Vagina (tissue), 2 donors: ENCODE results near the gene CDKN2AIPNL. TPM values are rescaled to one million over a fixed set of nuclear protein-coding genes. Genes with fewer than 3 reads are reported as not detected.

Experiments
- DNase-seq, 2 donors: peaks; one replicate each; pipeline ENCODE4 v3.0.0-alpha.2; 2017; ENCODE audit errors: extremely low spot score in 2 of 2
- H3K27ac ChIP-seq: fragments of 200-600 bp; sonication (generic); one replicate; pipeline ENCODE4 v1.5.1; 2019
- H3K27me3 ChIP-seq: fragments of 200-600 bp; sonication (generic); one replicate; pipeline ENCODE4 v1.5.1; 2019
- H3K36me3 ChIP-seq, 2 donors: fragments of 200-600 bp; sonication (generic); one replicate each; pipeline ENCODE4 v1.5.1; 2017 to 2019
- H3K4me1 ChIP-seq: fragments of 200-600 bp; sonication (generic); one replicate; pipeline ENCODE4 v1.5.1; 2019
- H3K4me3 ChIP-seq, 2 donors: fragments of 200-600 bp; sonication (generic); 1 replicate in 1 of 2; 2 replicates in 1 of 2; pipeline ENCODE4 v1.5.1; 2016 to 2019
- H3K9me3 ChIP-seq: fragments of 200-600 bp; sonication (generic); one replicate; pipeline ENCODE4 v1.5.1; 2019
- POLR2A ChIP-seq, 2 donors: fragments of 450-650 bp; IDR thresholded peaks; one replicate each; pipeline ENCODE4 v1.6.1; 2017; ENCODE audit warnings: antibody characterized with exemption in 2 of 2, mild to moderate bottlenecking in 2 of 2, moderate library complexity in 2 of 2
- POLR2AphosphoS5 ChIP-seq, 2 donors: sonication (generic); formaldehyde crosslinking; IDR thresholded peaks; one replicate each; pipeline ENCODE4 v1.9.0; 2017; ENCODE audit warnings: antibody characterized with exemption in 2 of 2, mild to moderate bottlenecking in 2 of 2, low read depth in 1 of 2; ENCODE audit not compliant: insufficient read depth in 1 of 2
- intact Hi-C: fragments of 100-400 bp; cut with DNase I; formaldehyde crosslinking; loops from one replicate; pipeline ENCODE4 v1.15.1; 2023
- total RNA-seq: library from RNA; depleted of rRNA; stranded (reverse); fragments of >200 nt; gene quantifications from one replicate; pipeline ENCODE4 v1.2.3, GENCODE V29; 2016
- TF ChIP-seq, protein P1 (sequence below), 3 experiments: fragments of 450-650 bp in 2 of 3; fragments of 200-600 bp in 1 of 3; sonication (generic) in 1 of 3; IDR thresholded peaks; one replicate each; pipeline ENCODE4 v1.5.1; 2017 to 2019; ENCODE audit warnings: antibody characterized with exemption in 3 of 3, mild to moderate bottlenecking in 2 of 3, moderate library complexity in 2 of 3

Gene CDKN2AIPNL
- total RNA-seq, 1 donor from 2014 or later, result 18.4 TPM

DNA sequence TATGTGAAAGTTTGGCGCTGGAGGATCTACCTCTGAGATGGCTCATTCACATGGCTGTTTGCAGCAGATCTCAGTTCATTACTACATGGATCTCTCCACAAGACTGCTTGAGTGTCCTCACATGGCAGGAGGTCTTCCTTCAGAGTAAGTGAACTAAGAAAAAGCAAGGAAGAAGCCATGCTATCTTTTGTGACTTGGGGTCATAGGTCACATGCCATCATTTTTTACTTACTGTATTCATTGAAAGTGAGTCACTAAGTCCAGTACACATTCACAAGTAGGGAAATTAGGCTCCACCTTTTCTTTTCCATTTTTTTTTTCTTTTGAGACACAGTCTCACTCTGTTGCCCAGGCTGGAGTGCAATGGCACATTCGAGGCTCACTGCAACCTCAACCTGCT is 8.7 kb upstream of the CDKN2AIPNL start:
- Histone ChIP-seq H3K27ac (no peak overlapping the region), H3K27me3 (no peaks in the 10 kb centered on the region), H3K4me3 (no peak overlapping the region), H3K9me3 (no peaks in the 10 kb centered on the region), H3K4me1 (no peaks in the 10 kb centered on the region), H3K36me3 (no peaks in the 10 kb centered on the region)
- TF ChIP-seq POLR2A (IDR thresholded peaks at IDR 0.05) (no peak), POLR2AphosphoS5 (IDR thresholded peaks at IDR 0.05; ENCODE audit: insufficient read depth in 1 of 2, low read depth in 1 of 2) (no peak)
- TF ChIP-seq, protein P1, sequence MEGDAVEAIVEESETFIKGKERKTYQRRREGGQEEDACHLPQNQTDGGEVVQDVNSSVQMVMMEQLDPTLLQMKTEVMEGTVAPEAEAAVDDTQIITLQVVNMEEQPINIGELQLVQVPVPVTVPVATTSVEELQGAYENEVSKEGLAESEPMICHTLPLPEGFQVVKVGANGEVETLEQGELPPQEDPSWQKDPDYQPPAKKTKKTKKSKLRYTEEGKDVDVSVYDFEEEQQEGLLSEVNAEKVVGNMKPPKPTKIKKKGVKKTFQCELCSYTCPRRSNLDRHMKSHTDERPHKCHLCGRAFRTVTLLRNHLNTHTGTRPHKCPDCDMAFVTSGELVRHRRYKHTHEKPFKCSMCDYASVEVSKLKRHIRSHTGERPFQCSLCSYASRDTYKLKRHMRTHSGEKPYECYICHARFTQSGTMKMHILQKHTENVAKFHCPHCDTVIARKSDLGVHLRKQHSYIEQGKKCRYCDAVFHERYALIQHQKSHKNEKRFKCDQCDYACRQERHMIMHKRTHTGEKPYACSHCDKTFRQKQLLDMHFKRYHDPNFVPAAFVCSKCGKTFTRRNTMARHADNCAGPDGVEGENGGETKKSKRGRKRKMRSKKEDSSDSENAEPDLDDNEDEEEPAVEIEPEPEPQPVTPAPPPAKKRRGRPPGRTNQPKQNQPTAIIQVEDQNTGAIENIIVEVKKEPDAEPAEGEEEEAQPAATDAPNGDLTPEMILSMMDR (IDR thresholded peaks at IDR 0.05), result no peak
- intact Hi-C loops, result no loop called here
- DNase-seq, result no peak

DNA sequence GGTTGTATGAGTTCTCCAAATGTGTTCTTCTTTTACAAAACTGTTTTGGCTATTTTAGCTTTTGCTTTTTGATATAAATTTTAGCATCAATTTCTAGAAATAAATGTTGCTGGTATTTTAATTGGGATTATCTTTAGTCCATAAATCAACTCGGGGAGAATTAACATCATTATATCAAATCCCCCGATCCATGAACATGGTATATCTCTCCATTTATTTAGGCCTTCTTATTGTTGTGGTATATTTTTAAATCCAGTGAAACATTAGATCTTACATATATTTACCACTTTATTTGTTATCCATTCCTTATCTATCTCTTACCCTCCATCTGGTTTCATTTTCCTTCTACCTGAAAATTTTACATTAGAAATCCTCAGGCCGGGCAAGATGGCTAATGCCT is 7.3 kb upstream of the CDKN2AIPNL start:
- Histone ChIP-seq H3K4me3 (no peak overlapping the region), H3K4me1 (no peaks in the 10 kb centered on the region), H3K9me3 (no peaks in the 10 kb centered on the region), H3K27ac (no peak overlapping the region), H3K36me3 (no peaks in the 10 kb centered on the region), H3K27me3 (no peaks in the 10 kb centered on the region)
- intact Hi-C loops, result no loop called here
- no peak for DNase-seq
- TF ChIP-seq, protein P1 (IDR thresholded peaks at IDR 0.05), result no peak

DNA sequence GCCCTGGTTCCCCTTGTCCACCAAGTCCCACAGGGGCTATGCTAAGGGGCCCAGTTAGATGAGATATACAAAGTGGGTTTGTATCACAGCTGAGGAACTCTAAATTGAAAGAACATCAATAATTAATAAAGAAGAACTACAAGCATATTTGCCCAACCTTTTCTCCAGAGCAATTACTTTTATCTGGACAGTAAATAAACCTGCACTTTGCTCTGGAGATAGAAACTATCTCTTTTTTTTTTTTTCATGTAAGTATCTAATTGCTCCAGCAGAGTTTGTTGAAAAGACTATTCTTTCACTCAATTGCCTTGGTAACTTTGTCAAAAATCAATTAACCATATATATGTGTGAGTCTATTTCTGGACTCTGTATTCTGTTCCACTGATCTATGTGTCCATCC is 6.0 kb upstream of the CDKN2AIPNL start:
- H3K27ac ChIP-seq, result no peak overlapping the region
- H3K27me3 ChIP-seq, result no peaks in the 10 kb centered on the region
- DNase-seq, result no peak
- intact Hi-C loops, result no loop called here
- no peaks in the 10 kb centered on the region for H3K9me3 ChIP-seq
- no peaks in the 10 kb centered on the region for H3K36me3 ChIP-seq
- TF ChIP-seq POLR2A (IDR thresholded peaks at IDR 0.05) (no peak), POLR2AphosphoS5 (IDR thresholded peaks at IDR 0.05; ENCODE audit: insufficient read depth in 1 of 2, low read depth in 1 of 2) (no peak)
- TF ChIP-seq, protein P1 (IDR thresholded peaks at IDR 0.05), result no peak
- no peak overlapping the region for H3K4me3 ChIP-seq
- H3K4me1 ChIP-seq, result peaks cover 7% of the 10 kb centered on the region

DNA sequence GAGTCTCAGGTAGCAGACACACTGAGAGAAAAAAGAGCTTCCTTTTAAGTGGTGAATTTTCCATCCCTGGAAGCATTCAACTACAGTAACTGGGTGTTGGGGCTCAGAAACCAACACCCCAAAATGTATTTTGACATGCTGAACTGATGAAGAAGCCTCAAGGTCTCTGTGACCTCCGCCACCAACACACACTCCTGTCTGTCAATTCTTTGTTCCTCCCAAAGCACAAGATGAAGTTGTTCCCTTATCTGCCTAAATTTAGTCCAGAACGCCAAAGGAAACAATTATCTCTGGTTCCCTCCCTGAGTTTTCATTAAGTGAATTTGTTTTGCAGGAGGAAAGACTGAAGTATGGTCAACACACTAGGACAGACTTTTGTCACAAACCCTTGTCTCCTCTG is 1.4 kb upstream of the CDKN2AIPNL start:
- Histone ChIP-seq H3K36me3 (no peaks in the 10 kb centered on the region), H3K9me3 (no peaks in the 10 kb centered on the region), H3K27me3 (no peaks in the 10 kb centered on the region), H3K4me3 (no peak overlapping the region), H3K4me1 (peaks cover 35% of the 10 kb centered on the region), H3K27ac (no peak overlapping the region)
- intact Hi-C loops, result loop anchor here (5.0 kb wide), 1 partner anchor 164 kb away; no protein-coding TSS in a partner anchor
- DNase-seq, result no peak
- TF ChIP-seq POLR2AphosphoS5 (IDR thresholded peaks at IDR 0.05; ENCODE audit: insufficient read depth in 1 of 2, low read depth in 1 of 2) (no peak), POLR2A (IDR thresholded peaks at IDR 0.05) (no peak)
- TF ChIP-seq, protein P1 (IDR thresholded peaks at IDR 0.05), result no peak

DNA sequence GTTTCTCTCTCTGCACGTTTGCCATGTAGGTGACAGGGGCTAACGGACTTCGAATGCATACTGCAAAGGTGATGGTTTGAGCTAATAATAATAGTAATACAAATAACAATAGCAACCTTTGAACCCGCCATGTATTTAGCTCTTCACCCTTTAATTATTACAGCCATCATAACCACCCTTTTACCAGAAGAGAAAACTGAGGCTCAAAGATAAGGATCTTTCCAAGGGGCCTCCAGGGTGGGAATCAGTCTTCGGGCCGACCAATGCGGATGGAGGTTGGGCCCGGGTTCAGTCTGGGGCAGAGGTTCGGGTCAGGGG is 494 bp downstream of the CDKN2AIPNL start:
- no peak for DNase-seq
- H3K4me3 ChIP-seq, result peak overlapping the region; percentile 79 to 87
- intact Hi-C loops, result loop anchor here (2.0 to 5.0 kb wide), 2 partner anchors 116 to 166 kb away; no protein-coding TSS in a partner anchor
- peaks cover 0 to 7% of the 10 kb centered on the region in 2 donors for H3K36me3 ChIP-seq
- no peaks in the 10 kb centered on the region for H3K27me3 ChIP-seq
- TF ChIP-seq POLR2AphosphoS5 (IDR thresholded peaks at IDR 0.05; ENCODE audit: insufficient read depth in 1 of 2, low read depth in 1 of 2) (no peak), POLR2A (IDR thresholded peaks at IDR 0.05) (no peak)
- TF ChIP-seq, protein P1 (IDR thresholded peaks at IDR 0.05), result no peak
- H3K4me1 ChIP-seq, result peaks cover 35% of the 10 kb centered on the region
- H3K27ac ChIP-seq, result peak overlapping the region; percentile 85
- H3K9me3 ChIP-seq, result no peaks in the 10 kb centered on the region
